GM19238 (cell line): ENCODE measurements around the gene GAB4.
"Not testable (repeated sequence)": the region's sequence is repeated elsewhere in the genome, so short reads cannot be mapped to it uniquely, and the experiment has no call there.

ENCODE experiments used
- DNase-seq: peaks from one replicate; pipeline ENCODE4 v3.0.0; 2011; ENCODE audit warnings: low spot score; ENCODE audit not compliant: insufficient read length

GAB4 gene, protein sequence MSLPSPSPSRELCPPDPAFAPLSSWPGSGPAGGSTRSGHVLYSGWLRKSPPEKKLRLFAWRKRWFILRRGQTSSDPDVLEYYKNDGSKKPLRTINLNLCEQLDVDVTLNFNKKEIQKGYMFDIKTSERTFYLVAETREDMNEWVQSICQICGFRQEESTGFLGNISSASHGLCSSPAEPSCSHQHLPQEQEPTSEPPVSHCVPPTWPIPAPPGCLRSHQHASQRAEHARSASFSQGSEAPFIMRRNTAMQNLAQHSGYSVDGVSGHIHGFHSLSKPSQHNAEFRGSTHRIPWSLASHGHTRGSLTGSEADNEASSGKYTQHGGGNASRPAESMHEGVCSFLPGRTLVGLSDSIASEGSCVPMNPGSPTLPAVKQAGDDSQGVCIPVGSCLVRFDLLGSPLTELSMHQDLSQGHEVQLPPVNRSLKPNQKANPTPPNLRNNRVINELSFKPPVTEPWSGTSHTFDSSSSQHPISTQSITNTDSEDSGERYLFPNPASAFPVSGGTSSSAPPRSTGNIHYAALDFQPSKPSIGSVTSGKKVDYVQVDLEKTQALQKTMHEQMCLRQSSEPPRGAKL

DNA sequence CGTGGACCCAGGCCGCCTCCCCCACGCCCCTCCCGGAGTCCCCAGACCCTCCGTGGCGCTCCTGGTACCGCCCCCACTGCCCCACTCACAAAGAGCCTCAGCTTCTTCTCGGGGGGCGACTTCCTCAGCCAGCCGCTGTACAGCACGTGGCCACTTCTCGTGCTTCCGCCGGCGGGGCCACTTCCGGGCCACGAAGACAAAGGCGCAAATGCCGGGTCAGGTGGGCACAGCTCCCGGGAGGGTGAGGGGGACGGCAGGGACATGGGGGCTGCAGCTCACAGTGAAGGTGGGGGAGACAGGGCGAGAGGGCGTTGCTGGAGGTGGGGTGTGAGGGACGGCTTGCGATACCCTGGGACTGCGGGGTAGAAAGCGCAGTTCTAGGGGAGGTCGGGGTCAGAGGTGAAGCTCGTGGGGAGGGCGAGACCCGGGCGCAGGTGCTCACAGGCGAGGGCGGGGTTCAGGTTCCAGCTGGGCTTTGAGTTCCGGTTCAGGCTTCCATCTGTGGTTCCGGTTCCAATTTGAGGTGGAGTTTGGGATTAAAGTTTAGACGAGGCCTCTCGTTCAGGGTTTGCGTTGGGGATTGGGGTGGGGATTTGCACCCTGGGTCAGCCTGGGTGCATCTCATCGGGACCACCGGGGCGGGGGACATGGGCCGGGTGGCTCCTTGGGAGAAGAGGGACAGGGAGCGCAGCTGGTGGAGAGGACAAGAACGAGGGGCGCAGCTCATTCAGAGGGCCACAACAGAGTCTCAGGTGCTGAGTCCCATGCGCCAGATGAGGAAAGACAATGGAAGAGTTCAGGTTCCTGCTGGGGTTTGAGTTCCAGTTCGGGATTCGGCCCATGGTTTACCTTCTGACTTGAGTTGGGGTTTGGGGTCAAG lies at the start of gene GAB4:
GAB4 (minus strand) TSS at position 371 of the 880 bp plus-strand sequence; CDS start at position 263, 108 bp downstream.
- DNase-seq, result no peak

DNA sequence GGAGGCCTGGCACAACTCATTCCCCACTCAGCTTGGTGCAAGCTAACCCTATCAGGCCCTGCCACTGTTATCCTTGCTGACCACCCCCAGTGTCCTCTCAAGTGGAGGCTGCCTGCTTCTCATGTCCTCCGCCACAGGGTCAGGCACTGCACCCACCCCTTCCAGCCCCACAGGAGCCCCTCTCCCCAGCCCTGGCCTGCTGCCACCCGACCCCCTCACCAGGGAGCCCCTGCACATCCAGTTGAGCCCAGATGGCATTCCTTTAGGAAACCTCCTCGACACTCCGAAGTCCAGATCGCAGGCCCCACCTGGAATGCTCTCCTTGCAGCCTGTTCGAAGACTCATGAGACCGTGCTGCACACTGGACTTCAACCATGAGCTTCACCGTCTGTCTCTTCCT lies 48.8 kb upstream of the GAB4 start:
- no peak for DNase-seq

DNA sequence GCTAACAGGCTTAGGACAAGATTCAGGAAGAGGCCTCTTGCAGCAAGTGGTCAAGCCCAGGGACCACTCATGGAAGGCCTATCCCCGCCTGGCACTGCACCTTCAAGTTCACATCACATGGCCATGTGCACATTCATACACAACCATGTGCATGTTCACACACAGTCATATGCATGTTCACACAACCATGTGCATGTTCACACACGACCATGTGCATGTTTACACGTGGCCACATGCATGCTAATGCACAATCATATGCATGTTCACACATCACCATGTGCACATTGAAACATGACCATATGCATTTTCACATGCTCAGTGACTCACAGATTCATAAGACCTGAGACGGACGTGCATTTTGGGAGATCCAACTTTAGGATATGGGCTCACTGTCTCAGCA lies 48.0 kb upstream of the GAB4 start:
- DNase-seq, result no peak

DNA sequence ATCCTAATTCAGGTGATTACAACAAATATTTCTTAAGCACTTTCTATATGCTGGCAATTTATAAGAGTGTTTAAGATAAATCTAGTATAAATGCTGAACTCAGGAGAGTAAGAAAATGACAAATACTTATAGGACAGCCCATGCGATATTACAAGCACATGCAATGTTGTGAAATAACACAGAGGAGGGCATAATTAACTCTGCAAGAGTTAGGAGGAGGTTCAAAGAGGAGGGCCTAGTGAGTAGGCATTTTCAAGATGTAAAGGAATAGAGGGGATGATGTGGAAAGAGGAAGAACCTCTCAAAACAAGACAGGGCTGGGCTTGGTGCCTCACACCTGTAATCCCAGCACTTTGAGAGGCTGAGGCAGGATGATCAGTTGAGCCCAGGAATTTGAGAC lies 39.6 kb upstream of the GAB4 start:
- no peak for DNase-seq

DNA sequence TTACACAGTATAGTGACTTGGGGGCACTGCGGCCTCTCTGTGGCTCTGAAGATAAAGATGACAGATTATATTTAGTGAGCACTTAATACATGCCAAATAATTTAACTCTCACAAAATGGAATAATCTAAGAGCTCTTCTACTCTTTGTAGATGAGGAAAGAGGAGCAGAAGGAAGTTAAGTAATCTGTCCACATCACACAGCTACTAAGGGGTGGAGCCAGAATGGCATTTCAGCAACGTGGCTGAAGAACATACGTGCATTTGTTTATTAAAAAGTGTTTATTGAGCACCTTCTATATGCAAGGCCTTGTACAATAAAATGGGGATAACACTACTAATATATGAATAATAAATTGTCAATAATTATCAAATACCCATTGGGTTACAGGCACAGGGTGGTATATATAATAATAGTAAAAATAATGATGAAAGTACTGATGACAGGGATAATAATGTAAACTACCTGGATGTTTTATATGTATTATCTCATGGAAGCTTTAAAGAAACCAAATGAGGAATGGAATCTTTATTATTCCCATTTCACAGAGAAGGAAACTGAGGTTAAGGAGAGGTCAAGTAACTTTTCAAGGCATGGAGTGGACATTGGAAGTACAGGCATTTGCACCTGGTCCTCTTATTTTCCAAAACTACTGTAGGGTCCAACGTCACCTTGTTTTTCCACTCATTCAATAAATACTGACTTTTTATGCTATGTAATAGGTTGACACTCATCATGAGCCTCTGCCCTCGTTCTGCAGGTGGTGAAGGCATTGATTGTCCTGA lies 38.7 kb upstream of the GAB4 start:
- DNase-seq, result no peak

DNA sequence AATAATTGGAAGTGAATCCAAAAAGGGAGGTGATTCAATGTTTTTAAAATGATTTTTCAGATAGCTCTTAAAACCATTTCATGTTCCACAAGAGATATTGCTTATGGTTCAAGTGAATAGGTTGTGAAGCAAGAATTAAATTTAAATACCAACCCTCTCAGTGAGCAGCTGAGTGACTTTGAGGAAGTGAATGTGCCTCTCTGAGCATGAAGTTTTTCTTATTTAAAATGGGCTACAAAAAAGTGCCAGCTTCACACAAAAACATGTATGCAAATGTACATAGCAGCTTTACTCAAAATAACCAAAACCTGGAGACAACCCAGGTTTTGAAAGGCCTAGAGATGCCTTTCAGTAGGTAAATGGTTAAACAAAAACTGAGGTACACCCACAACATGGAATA lies 35.5 kb upstream of the GAB4 start:
- no peak for DNase-seq

DNA sequence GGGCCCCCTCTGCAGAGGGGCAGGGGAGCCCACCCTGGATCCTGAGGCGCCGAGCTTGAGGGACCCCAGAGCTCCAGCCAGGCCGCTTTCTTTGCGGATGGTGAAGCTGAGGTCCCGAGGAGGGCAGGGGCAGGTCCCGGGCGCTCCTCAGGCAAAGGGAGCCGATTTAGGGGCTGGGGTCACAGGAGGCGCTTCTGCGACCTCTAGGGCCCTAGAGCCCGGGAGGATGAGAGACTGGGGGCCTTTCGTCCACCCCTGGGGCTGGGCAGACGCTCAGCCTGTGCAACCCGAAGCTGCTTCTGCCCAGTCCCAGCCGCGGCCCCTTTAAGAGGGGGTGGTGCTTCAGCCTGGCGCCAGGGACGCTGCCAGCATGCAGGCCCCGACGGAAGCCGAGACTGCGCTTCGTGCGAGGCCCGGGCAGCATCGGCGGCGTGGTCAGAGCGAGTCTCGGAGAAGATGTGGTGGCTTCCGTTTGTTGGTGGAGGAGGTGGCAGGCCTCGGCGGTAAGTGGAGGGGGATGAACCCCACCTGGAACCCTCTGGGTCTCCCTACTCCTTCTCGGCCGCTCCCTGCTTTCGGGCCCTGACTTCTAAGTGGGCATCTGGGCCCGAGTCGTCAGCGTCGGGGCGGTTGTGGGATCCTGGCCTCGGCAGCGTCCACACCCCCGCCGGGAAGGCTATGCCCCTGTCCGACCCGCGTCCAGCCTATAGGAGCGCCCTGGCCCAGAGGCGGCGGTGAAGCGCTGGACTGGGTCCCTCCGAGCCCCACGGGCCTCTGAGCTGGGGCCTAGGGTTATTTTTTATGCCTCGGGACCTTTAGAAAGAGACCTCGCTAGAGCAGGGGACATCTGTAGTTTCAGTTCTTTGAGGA lies 29.1 kb upstream of the GAB4 start:
- not testable (repeated sequence) for DNase-seq

DNA sequence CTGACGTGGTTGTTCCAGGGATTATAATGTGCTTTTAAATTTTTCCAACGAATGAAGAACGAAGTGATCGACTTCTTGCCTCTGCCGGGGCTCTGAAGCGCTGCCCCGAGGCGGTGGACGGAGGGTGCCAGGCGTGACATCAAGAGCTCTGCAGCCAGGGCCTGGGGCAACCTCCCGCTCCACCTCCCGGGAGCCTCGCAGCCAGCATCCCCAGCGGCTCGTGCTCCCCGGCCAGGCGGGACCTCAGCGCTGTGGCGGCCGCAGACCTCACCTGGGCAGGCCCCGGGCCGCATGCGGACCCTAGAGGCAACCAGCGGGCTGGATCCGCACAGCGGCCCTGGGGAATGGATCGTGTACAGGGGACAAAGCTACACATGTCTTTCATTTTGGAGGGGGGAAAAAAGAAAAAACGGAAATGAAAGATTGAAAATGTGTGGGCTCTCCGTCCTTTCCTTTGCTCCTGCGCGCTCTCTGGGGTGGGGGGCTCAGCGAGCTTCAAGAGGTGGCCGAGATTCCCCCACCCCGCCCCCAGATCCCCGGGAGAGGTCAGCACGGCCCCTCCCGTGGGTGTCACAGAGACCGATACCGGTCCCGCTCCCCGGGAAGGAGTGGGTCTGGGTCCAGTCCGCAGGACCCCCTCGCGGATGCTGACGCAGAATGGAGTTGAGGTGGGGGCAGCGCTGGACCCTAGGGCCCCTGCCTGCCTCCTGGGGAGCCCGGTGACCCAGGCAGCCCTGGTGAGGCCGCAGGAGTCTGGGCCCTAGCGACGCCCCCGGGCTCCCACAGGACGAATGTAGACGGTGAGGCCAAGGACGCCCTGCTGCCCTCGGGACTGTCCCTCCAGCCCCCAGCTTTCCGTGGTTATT lies 28.2 kb upstream of the GAB4 start:
- not testable (repeated sequence) for DNase-seq

DNA sequence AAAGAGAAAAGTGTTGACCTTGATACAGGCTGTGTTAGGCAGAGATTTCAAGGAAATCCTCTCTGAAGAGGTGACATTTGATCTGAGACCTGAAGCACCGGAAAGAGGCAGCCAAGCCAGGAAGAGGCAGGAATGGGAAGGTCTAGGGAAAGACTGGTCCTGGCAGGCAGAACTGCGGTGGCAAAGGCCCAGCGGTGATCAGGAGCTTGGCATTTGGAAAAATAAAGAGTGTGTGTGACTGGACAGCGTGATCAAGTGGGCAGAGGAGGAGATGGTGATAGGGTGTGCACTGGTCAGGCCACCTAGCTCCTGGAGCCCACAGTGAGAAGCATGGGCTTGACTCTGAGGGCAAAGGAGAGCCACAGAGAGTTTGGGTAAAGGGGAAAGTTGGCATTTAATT lies 27.2 kb upstream of the GAB4 start:
- DNase-seq, result no peak

DNA sequence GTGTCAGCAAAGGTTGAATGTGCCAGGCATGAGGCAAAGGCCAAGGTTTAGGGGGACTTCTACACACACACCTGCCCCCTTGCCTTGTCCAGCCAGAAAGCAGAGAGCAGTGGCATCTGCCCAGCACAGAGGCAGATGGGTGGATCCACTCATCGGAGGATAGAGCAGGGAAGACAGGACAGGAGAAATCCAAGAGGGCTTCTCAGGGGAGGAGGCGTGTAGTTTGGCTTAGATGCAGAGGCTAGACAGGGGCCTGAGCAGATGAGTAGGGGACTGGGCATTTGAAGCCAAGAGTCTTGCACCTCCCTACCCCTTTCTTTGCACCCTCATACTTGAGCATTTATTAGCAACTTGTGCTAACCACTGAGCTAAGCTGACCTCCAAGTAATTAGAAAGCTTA lies 26.5 kb upstream of the GAB4 start:
- not testable (repeated sequence) for DNase-seq

DNA sequence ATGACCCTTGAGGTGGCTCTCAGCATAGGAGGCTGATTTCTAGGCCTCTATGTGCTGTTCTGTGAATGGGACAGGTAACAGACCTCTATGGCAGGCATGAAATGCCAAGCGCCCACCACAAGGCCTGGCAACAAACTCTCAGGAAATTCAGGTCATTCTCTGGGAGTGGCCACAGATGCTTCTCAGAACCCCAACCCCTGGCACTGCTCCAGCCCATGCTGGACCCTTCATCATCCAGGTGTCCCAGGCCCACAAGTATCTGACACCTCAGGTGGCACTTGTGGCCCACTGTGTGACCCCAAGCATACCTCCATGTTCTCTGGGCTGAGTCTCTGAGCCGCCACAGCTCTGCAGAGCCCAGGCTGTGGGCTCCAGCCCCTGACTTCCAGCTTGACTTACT lies 24.3 kb upstream of the GAB4 start:
- DNase-seq, result not testable (repeated sequence)

DNA sequence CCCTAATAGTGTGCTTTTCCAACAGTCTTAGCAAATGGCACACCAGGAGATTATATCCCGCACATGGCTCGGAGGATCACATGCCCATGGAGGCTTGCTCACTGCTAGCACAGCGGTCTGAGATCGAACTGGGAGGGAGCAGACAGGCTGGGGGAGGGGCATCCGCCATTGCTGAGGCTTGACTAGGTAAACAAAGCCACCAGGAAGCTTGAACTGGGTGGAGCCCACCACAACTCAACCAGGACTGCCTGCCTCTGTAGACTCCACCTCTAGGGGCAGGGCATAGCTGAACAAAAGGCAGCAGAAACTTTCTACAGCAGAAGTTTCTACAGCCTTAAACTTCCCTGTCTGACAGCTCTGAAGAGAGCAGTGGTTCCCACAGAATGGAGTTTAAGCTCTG lies 16.4 kb upstream of the GAB4 start:
- not testable (repeated sequence) for DNase-seq

DNA sequence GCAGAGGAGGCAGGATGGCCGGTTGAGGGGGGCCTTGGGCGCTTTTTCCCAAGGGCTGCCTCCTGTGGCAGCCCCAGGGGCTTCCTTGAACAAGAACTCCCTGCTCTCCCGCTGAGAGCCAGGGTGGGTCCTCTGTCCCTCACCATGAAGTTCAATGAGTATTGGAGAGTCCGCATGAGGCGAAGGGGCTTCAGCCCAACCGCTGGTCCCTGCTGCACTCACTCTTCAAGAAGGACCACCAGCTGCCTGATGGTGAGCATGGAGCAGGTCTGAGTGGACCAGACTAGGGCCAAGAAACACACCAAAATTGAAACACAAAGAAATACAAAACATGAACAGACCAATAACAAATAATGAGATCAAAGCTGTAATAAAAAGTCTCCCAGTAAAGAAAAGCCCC lies 7.5 kb upstream of the GAB4 start:
- not testable (repeated sequence) for DNase-seq

DNA sequence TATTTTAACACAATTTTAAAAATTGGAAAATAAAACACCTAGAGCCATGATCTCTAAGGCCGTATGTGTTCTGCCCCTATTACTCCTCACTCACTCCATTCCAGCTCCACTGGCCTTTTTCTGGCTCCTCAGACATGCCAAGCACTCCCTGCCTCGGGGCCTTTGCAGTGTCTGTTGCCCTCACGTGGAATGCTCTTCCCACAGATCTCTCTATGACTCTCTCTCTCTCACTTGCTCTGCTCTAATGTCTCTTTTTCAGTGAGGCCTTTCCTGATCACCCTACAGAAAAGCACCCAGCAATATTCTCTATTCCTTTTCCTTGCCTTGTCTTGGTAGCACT lies 6.0 kb upstream of the GAB4 start:
- not testable (repeated sequence) for DNase-seq

DNA sequence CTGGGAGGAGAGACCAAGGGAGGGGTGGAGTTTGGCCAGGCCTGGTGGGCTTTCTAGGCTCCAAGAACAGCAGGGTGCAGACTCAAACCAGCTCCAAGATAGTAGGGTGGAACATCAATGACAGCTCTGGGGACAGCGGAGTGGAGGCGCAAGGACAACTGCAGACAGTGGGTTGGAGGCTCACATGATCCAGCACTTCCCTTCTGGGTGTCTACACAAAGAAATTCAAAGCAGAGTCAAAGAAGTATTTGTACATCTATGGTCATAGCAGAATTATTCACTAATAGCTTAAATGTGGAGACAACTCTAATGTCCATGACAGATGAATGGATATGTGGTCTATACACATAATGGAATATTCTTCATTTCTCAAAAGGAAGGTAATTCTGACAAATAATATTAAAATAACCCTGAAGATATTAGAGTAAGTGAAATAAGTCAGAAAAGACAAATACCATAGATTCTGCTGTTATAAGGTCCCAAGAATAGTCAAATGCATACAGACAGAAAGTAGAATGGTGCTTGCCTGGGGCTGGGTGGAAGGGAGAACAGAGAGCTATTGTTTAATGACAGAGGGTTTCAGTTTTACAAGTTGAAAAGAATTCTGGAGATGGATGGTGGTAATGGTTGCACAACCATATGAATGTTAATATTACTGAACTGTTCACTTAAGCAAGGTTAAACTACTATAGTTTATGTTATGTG lies 5.5 kb upstream of the GAB4 start:
- no peak for DNase-seq

DNA sequence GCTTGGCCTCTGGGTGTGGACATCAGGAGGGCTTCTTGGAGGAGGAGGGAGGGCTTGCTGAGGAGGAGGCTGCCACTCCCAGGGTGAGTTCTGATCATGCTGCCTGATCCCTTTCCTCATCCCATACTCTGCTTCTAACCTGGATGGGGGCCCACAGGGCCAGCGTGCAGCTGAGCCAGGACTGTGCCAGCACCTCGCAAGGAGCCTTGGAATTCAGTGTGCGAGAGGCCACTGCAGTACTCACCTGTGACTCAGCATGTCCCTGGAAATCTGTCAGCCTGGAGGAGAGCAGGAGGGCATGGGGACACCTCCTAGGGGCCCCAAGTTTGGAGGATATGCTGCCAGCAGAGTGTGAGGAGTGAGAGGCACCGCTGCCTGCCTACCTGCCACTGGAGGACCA lies 4.2 kb upstream of the GAB4 start:
- no peak for DNase-seq

DNA sequence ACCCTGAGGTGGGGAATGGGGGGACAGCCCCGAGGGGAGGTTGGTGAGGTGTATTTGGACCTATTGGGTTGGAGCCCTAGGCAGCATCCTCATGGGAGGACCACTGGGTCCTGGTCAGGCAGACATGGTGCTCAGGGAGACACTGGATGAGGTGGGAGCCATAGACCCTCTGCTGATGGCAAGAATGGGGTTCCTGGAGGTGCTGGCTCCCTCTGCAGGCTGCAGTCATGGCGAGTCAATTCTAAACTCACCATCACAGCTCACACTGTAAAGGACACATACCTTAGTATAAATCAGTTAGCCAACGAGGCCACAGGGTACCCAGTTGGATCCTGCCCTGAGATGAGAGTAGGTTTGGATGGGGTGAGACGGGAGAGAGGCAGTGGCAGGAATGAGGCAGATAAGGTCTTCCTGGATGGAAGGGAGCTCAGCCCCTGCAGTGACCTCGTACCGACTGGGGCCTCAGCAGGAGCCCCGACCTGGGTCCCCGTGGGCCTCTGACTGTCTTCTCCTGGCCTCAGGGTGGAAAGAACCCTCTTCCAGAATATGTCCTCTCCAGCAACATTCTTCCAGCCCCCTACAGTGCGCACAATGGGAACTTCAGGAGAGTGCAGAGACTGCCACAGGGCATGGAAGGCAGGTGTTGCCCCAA lies 1.7 kb upstream of the GAB4 start:
- no peak for DNase-seq

DNA sequence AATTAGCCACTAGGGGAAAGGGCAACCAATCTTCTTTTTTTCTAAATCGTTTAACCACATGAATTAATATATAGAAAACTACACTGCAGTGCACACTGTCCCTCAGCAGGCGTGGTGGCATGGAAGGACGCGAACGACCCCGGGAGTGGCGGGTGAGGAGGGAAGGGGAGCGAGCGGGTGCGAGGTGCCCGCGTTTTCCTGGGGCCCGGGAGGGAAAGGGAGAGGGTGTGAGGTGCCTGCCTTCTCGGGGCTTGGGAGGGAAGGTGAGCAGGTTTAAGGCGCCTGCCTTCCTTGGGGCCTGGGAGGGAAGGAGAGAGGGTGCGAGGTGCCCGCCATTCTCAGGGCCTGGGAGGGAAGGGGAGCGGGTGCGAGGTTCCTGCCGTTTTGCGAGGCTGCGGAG lies 765 bp downstream of the GAB4 start:
- DNase-seq, result no peak
